ENCODE data around the gene RAC3. TPM values are rescaled to one million over a fixed set of nuclear protein-coding genes. Genes with fewer than 3 reads are reported as not detected.
A peak's percentile ranks its signal among the peaks of the same experiment; 100 is the strongest.

The RAC3 gene
- total and polyA plus RNA-seq, 2 of the 8 experiments (the other 6 are each of a cell fraction or from before 2014, with no cell fraction given) = 177 to 299 TPM

DNA sequence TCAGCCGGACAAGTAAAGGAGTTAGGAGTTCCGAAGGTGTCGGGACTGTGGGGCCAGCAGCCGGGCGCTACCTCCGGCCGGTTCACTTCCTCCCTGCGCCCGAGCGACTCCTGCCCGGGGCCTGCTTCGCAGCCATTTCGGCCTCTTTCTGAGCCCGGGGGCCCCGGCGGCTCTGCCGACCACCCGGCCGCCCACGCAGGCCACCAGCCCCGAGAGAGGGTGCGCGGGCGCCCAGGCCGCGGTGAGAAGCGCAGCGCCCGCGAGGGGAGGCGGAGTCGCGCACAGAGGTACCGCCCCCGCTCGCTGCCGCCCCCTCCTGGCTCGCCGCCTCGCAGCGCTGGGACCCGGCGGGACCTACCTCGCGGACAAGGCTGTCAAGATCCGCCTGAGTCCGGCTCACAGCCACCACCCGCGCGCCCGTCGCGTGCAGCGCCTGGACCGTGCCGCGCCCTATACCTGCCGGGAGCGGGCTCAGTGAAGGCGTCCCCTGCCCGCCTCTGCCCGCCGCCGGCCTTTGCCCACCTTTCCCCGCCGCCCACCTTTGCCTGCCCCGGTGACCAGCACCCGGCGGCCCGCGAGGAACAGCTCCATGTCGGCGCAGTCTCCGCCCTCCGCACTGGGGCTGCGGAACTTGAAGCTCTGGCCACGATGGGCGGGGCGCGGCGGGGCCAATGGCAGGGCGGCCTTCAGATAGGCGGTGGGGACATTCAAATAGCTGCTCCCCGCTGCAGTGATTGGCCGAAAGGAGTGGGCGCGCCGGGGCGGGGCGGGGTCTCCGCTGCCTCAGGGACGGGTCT, 5.8 kb downstream of the RAC3 start, which contains the start of gene DCXR (continued):
- no peak for TF ChIP-seq ATF2 (IDR thresholded peaks at IDR 0.05; ENCODE audit: low read length)
- no peak for TF ChIP-seq CHD1 (IDR thresholded peaks at IDR 0.05; ENCODE audit: low read depth, low read length)
- no peak for TF ChIP-seq GTF2F1 (IDR thresholded peaks at IDR 0.05; ENCODE audit: borderline replicate concordance, low read depth, low read length)
- no peak for TF ChIP-seq BCL11A (IDR thresholded peaks at IDR 0.05; ENCODE audit: low read depth in 2 of 2, low read length in 2 of 2)
- no peak for TF ChIP-seq ASH2L (IDR thresholded peaks at IDR 0.05; ENCODE audit: low read length)
- 0 out of 2 replicates have a peak, but pooled peaks have one; percentile 8 for TF ChIP-seq YY1 (IDR thresholded peaks at IDR 0.05; ENCODE audit: low read depth, low read length)
- TF ChIP-seq, protein P1, sequence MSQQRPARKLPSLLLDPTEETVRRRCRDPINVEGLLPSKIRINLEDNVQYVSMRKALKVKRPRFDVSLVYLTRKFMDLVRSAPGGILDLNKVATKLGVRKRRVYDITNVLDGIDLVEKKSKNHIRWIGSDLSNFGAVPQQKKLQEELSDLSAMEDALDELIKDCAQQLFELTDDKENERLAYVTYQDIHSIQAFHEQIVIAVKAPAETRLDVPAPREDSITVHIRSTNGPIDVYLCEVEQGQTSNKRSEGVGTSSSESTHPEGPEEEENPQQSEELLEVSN (IDR thresholded peaks at IDR 0.05) = peak; percentile 42; the same call in 1 of the 2 replicates
- TF ChIP-seq SP1 (IDR thresholded peaks at IDR 0.05; ENCODE audit: low read depth, low read length) = peak; percentile 48; the same call in 1 of the 2 replicates
- no peak for TF ChIP-seq SP2 (IDR thresholded peaks at IDR 0.05; ENCODE audit: low read length)

Measured in H1 (cell line).